ENCODE results near the gene RNF208. TPM values are rescaled to one million over a fixed set of nuclear protein-coding genes. Genes with fewer than 3 reads are reported as not detected.

RNF208 gene
- total RNA-seq, 4 donors from 2014 or later, result 2.3 to 26.5 (median 7.5) TPM; not detected in 1

GRCh38 chr9:137233143-137233980 is 11.3 kb upstream of the RNF208 start:
- TF ChIP-seq POLR2A (IDR thresholded peaks at IDR 0.05) (no peak), EP300 (IDR thresholded peaks at IDR 0.05; ENCODE audit: low read depth) (no peak), POLR2AphosphoS5 (IDR thresholded peaks at IDR 0.05) (no peak), CTCF (IDR thresholded peaks at IDR 0.05) (no peak)
- in situ Hi-C loops (cut with MboI; ENCODE audit: low pct_ligation_motif_present in 1 of 4, low pct_unique_long_range_greater_than_20kb in 1 of 4, low sequenced_read_pairs in 3 of 4), result loop anchor here in 1 of 4 donors (10.0 kb wide), 1 partner anchor 109 kb away; no protein-coding TSS in a partner anchor
- intact Hi-C loops (cut with DNase I; ENCODE audit: low total_unique reads), result no loop called here
- peaks cover 67% of the 10 kb centered on the region for H3K27me3 ChIP-seq
- 61% methylated on average over 26 of the region's 40 CpGs; no CpG with 5 or more reads in 1 of the 2 donors for WGBS, 2 donors (ENCODE audit: low coverage in 1 of 2)
- no peak for DNase-seq
- H3K27ac ChIP-seq, result no peak overlapping the region
- H3K4me1 ChIP-seq, result peaks cover 23 to 46% (median 36%) of the 10 kb centered on the region in 4 donors
- H3K4me3 ChIP-seq, result no peak overlapping the region
- no peaks in the 10 kb centered on the region for H3K36me3 ChIP-seq
- no peaks in the 10 kb centered on the region for H3K9me3 ChIP-seq

- in situ Hi-C loops (cut with MboI; ENCODE audit: low pct_ligation_motif_present in 1 of 4, low pct_unique_long_range_greater_than_20kb in 1 of 4, low sequenced_read_pairs in 3 of 4) (loop anchor here in 1 of 4 donors (10.0 kb wide), 1 partner anchor 108 kb away; no protein-coding TSS in a partner anchor), intact Hi-C loops (cut with DNase I; ENCODE audit: low total_unique reads) (no loop called here)
- 65% methylated on average over 24 of the region's 24 CpGs; no CpG with 5 or more reads in 1 of the 2 donors for WGBS, 2 donors (ENCODE audit: low coverage in 1 of 2)
- Histone ChIP-seq H3K4me3 (no peak overlapping the region), H3K9me3 (no peaks in the 10 kb centered on the region), H3K36me3 (no peaks in the 10 kb centered on the region), H3K27me3 (peaks cover 71% of the 10 kb centered on the region), H3K4me1 (peaks cover 14 to 46% (median 29%) of the 10 kb centered on the region in 4 donors), H3K27ac (no peak overlapping the region)
- TF ChIP-seq CTCF (IDR thresholded peaks at IDR 0.05) (no peak), POLR2A (IDR thresholded peaks at IDR 0.05) (no peak), EP300 (IDR thresholded peaks at IDR 0.05; ENCODE audit: low read depth) (no peak), POLR2AphosphoS5 (IDR thresholded peaks at IDR 0.05) (no peak)
- no peak for DNase-seq
Observed at GRCh38 chr9:137232510-137232909, 10.5 kb upstream of the RNF208 start.

DNA sequence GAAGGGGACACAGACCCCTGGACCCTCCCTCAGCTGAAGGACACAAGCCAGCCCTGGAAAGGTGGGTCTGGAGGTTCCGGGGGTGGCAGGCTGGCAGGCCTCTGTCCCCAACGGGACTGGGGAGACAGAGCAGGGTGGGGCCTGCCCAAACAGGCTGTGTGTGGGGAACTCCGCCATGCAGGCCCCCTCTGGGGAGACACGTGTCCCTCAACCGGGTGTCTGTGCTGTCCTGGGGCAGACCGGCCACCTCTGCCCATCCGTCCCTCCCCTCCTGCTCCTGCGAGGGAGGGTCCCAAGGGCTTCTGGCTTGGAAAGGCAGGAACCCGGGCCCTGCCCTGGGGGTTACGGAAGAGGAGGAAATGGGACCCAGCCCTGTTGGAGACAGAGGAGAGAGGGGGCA is 10.1 kb upstream of the RNF208 start:
- in situ Hi-C loops (cut with MboI; ENCODE audit: low pct_ligation_motif_present in 1 of 4, low pct_unique_long_range_greater_than_20kb in 1 of 4, low sequenced_read_pairs in 3 of 4) (loop anchor here in 1 of 4 donors (10.0 kb wide), 1 partner anchor 107 kb away; no protein-coding TSS in a partner anchor), intact Hi-C loops (cut with DNase I; ENCODE audit: low total_unique reads) (no loop called here)
- H3K27me3 ChIP-seq, result peaks cover 71% of the 10 kb centered on the region
- H3K4me3 ChIP-seq, result no peak overlapping the region
- TF ChIP-seq POLR2A (IDR thresholded peaks at IDR 0.05), result no peak
- no peak for TF ChIP-seq POLR2AphosphoS5 (IDR thresholded peaks at IDR 0.05)
- no peak for TF ChIP-seq CTCF (IDR thresholded peaks at IDR 0.05)
- no peak for TF ChIP-seq EP300 (IDR thresholded peaks at IDR 0.05; ENCODE audit: low read depth)
- DNase-seq, result no peak
- 53% methylated on average over 5 of the region's 10 CpGs; no CpG with 5 or more reads in 1 of the 2 donors for WGBS, 2 donors (ENCODE audit: low coverage in 1 of 2)
- no peaks in the 10 kb centered on the region for H3K9me3 ChIP-seq
- no peak overlapping the region for H3K27ac ChIP-seq
- H3K36me3 ChIP-seq, result no peaks in the 10 kb centered on the region
- peaks cover 14 to 46% (median 29%) of the 10 kb centered on the region in 4 donors for H3K4me1 ChIP-seq

DNA sequence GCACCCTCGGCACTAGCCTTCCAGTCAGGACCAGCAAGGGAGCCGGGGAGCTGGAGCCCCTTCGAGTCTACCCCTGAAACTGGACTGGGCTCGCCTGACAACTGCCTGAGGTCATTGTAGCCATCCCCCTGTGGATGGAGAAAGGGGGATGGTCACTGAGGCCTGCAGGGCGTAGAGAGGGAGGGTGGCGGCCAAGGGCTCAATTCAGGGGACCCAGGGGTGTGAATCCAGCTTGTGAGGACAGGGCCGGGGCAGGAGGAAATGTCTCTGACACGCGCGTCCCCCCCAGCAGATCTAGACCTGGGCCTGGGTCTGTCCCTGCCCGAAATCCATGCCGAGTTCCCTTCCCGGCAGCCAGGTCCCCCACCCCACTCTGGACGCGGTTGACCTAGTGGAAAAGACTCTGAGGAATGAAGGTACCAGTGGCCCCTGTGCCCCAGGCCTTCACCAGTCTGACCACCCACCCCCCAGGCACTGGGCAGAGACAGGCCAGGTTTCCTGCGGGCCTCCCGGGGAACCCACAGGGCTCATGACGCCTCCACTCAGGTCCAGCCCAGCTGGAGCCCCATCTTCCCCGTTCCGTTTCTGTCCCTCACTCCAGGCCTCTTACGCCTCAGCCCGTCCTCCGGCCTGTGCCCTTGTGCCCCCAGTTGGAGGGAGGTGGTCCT is 9.5 kb upstream of the RNF208 start:
- Histone ChIP-seq H3K36me3 (no peaks in the 10 kb centered on the region), H3K27ac (no peak overlapping the region), H3K27me3 (peaks cover 71% of the 10 kb centered on the region), H3K9me3 (no peaks in the 10 kb centered on the region), H3K4me1 (peaks cover 9 to 46% (median 29%) of the 10 kb centered on the region in 4 donors), H3K4me3 (no peak overlapping the region)
- 83% methylated on average over 23 of the region's 23 CpGs; no CpG with 5 or more reads in 1 of the 2 donors for whole genome bisulfite sequencing, 2 donors (ENCODE audit: low coverage in 1 of 2)
- no peak for TF ChIP-seq EP300 (IDR thresholded peaks at IDR 0.05; ENCODE audit: low read depth)
- no peak for TF ChIP-seq POLR2A (IDR thresholded peaks at IDR 0.05)
- no peak for TF ChIP-seq POLR2AphosphoS5 (IDR thresholded peaks at IDR 0.05)
- no peak for TF ChIP-seq CTCF (IDR thresholded peaks at IDR 0.05)
- DNase-seq, result no peak
- intact Hi-C loops (cut with DNase I; ENCODE audit: low total_unique reads), result no loop called here
- in situ Hi-C loops (cut with MboI; ENCODE audit: low pct_ligation_motif_present in 1 of 4, low pct_unique_long_range_greater_than_20kb in 1 of 4, low sequenced_read_pairs in 3 of 4), result loop anchor here in 1 of 4 donors (10.0 kb wide), 1 partner anchor 107 kb away; no protein-coding TSS in a partner anchor
